SK-N-SH (cell line): ENCODE data around the gene CMC2. TPM values are rescaled to one million over a fixed set of nuclear protein-coding genes. Genes with fewer than 3 reads are reported as not detected.

Experiments
- CTCF ChIA-PET: fragments of 300-600, 350-600 bp; formaldehyde crosslinking; extraction: SDS; loops from one replicate; lab custom pipeline; 2021; lab: Yijun Ruan, JAX
- POLR2A ChIA-PET: fragments of 350-600 bp; sonication (Branson Sonifier 250); formaldehyde crosslinking; extraction: SDS; loops from one replicate; lab custom pipeline; 2020; ENCODE audit warnings: antibody characterized with exemption, inconsistent platforms; lab: Yijun Ruan, JAX
- DNase-seq: peaks from one replicate; pipeline ENCODE4 v3.0.0; 2012
- H2AFZ ChIP-seq: fragments of 200-600 bp; sonication (generic); 2 replicates; pipeline ENCODE4 v1.8.1; 2016; ENCODE audit warnings: antibody characterized with exemption, mild to moderate bottlenecking, low read depth
- H3F3A ChIP-seq: fragments of 200-600 bp; sonication (generic); replicated peaks from 2 replicates; pipeline ENCODE3; 2016; ENCODE audit warnings: antibody characterized with exemption, mild to moderate bottlenecking; ENCODE audit not compliant: insufficient read depth
- H3K27ac ChIP-seq, 2 experiments: fragments of 200-500 bp in 1 of 2; fragments of 200-600 bp in 1 of 2; sonication (Bioruptor generic) in 1 of 2; sonication (generic), shearing (Covaris generic) in 1 of 2; 2 replicates each; pipeline versions ENCODE4 v1.5.1 to v1.6.1; 2014 to 2016; ENCODE audit warnings: low read depth in 2 of 2, inconsistent platforms in 1 of 2, low read length in 1 of 2, mild to moderate bottlenecking in 1 of 2, mixed read lengths in 1 of 2
- H3K27me3 ChIP-seq: fragments of 200-600 bp; sonication (generic), shearing (Covaris generic); 2 replicates; pipeline ENCODE4 v1.6.1; 2016; ENCODE audit warnings: mixed run types; ENCODE audit not compliant: insufficient read depth
- H3K36me3 ChIP-seq, 2 experiments: fragments of 200-500 bp in 1 of 2; fragments of 200-600 bp in 1 of 2; sonication (Bioruptor generic) in 1 of 2; sonication (generic) in 1 of 2; replicated peaks in 1 of 2; 2 replicates each; pipeline versions ENCODE3 to v1.5.1; 2014 to 2016; ENCODE audit warnings: low read length in 1 of 2, mild to moderate bottlenecking in 1 of 2; ENCODE audit not compliant: insufficient read depth in 2 of 2, control insufficient read depth in 1 of 2
- H3K4me1 ChIP-seq, 2 experiments: fragments of 200-500 bp in 1 of 2; fragments of 200-600 bp in 1 of 2; sonication (Bioruptor generic) in 1 of 2; sonication (generic), shearing (Covaris generic) in 1 of 2; 2 replicates each; pipeline versions ENCODE4 v1.5.1 to v1.6.1; 2014 to 2016; ENCODE audit warnings: low read depth in 1 of 2, low read length in 1 of 2, mixed run types in 1 of 2; ENCODE audit not compliant: insufficient read depth in 2 of 2, control insufficient read depth in 1 of 2
- H3K4me2 ChIP-seq: fragments of 200-600 bp; sonication (generic), shearing (Covaris generic); 2 replicates; pipeline ENCODE4 v1.6.1; 2017; ENCODE audit warnings: mixed run types
- H3K4me3 ChIP-seq, 2 experiments: fragments of 200-500 bp in 1 of 2; fragments of 200-600 bp in 1 of 2; sonication (Bioruptor generic) in 1 of 2; sonication (generic), shearing (Covaris generic) in 1 of 2; 2 replicates each; pipeline versions ENCODE4 v1.5.1 to v1.8.1; 2014 to 2016; ENCODE audit warnings: low read depth in 2 of 2, inconsistent platforms in 1 of 2, low read length in 1 of 2, mild to moderate bottlenecking in 1 of 2, mixed read lengths in 1 of 2, moderate library complexity in 1 of 2
- H3K79me2 ChIP-seq: fragments of 200-600 bp; sonication (generic); 2 replicates; pipeline ENCODE4 v1.8.1; 2017; ENCODE audit warnings: mild to moderate bottlenecking; ENCODE audit not compliant: insufficient read depth
- H3K9ac ChIP-seq: fragments of 200-600 bp; sonication (generic); 2 replicates; pipeline ENCODE4 v1.6.1; 2017; ENCODE audit warnings: mixed run types
- H3K9me2 ChIP-seq: fragments of 200-600 bp; sonication (generic); 2 replicates; pipeline ENCODE4 v1.6.1; 2017; ENCODE audit warnings: mixed run types
- H3K9me3 ChIP-seq: fragments of 200-600 bp; sonication (generic); 2 replicates; pipeline ENCODE4 v1.6.1; 2017; ENCODE audit warnings: mixed run types, mild to moderate bottlenecking, moderate library complexity
- H4K20me1 ChIP-seq: fragments of 200-600 bp; sonication (generic); 2 replicates; pipeline ENCODE4 v1.6.1; 2017; ENCODE audit warnings: mild to moderate bottlenecking, mixed run types; ENCODE audit not compliant: insufficient read depth
- CTCF ChIP-seq: fragments of 200-600 bp; sonication (generic); IDR thresholded peaks from 2 replicates; pipeline ENCODE4 v1.6.1; 2017; ENCODE audit warnings: antibody characterized with exemption, mild to moderate bottlenecking, moderate library complexity
- ELF1 ChIP-seq: IDR thresholded peaks from 2 replicates; pipeline ENCODE4 v1.4.0; 2012
- FOSL2 ChIP-seq: IDR thresholded peaks from 2 replicates; pipeline ENCODE4 v1.4.0; 2012; ENCODE audit warnings: low read depth, mild to moderate bottlenecking, moderate library complexity, borderline replicate concordance
- FOXM1 ChIP-seq: IDR thresholded peaks from 2 replicates; pipeline ENCODE4 v1.4.0; 2012; ENCODE audit warnings: low read depth, mild to moderate bottlenecking
- GABPA ChIP-seq: IDR thresholded peaks from 2 replicates; pipeline ENCODE4 v1.4.0; 2012; ENCODE audit warnings: low read depth, mild to moderate bottlenecking
- JUND ChIP-seq: IDR thresholded peaks from 2 replicates; pipeline ENCODE4 v1.4.0; 2012
- MAX ChIP-seq: IDR thresholded peaks from 2 replicates; pipeline ENCODE4 v1.4.0; 2012; ENCODE audit warnings: low read depth
- MXI1 ChIP-seq: IDR thresholded peaks from 2 replicates; pipeline ENCODE4 v1.6.1; 2012; ENCODE audit warnings: mild to moderate bottlenecking, low read depth, low read length, improper control_type of control experiment
- NFIC ChIP-seq: IDR thresholded peaks from 2 replicates; pipeline ENCODE4 v1.4.0; 2012; ENCODE audit warnings: borderline replicate concordance
- PBX3 ChIP-seq: IDR thresholded peaks from 2 replicates; pipeline ENCODE4; 2012
- RCOR1 ChIP-seq: fragments of 150-350 bp; IDR thresholded peaks from 2 replicates; pipeline ENCODE4 v1.6.1; 2017; ENCODE audit warnings: antibody characterized with exemption, low read length
- USF1 ChIP-seq: IDR thresholded peaks from 2 replicates; pipeline ENCODE4 v1.4.0; 2012; ENCODE audit warnings: low read depth, borderline replicate concordance
- USF2 ChIP-seq: fragments of 150-350 bp; IDR thresholded peaks from 2 replicates; pipeline ENCODE4 v1.6.1; 2017; ENCODE audit warnings: antibody characterized with exemption, low read length, low read depth, borderline replicate concordance
- ZBTB33 ChIP-seq: IDR thresholded peaks from 2 replicates; pipeline ENCODE4 v1.4.0; 2012; ENCODE audit warnings: low read depth, borderline replicate concordance
- WGBS: methylation state at CpG from one replicate; pipeline ENCODE4 v1.1.6; 2017; ENCODE audit warnings: low lambda C conversion rate; 5-methylcytosine and 5-hydroxymethylcytosine counted together
- polyA plus RNA-seq, 3 experiments: library from polyadenylated mRNA; depleted of rRNA; stranded (reverse); fragments of >200 nt; gene quantifications; 2 replicates each; pipeline ENCODE4 v1.2.3, GENCODE V29; 2012

CMC2 gene
- polyA plus RNA-seq, 1 of the 3 experiments (the other 2 are of a cell fraction), result 135 TPM

GRCh38 chr16:81035975-81036750 is 29.5 kb upstream of the CMC2 start:
- ChIA-PET CTCF (interaction anchor here (0.6 to 3.1 kb wide), 36 partner anchors 8 to 1914 kb away, joined by 3 to 22 read pairs (median 4); partner anchors contain the start of genes CENPN and CMC2), POLR2A (interaction anchor here (0.9 to 1.2 kb wide), 4 partner anchors 29 to 365 kb away, joined by 3 to 5 read pairs (median 3); partner anchors contain the start of genes C16orf46, CENPN and CMC2)

More at GRCh38 chr16:81035975-81036750, 29.5 kb upstream of the CMC2 start:
- Histone ChIP-seq H3K9ac (peak overlapping the region; percentile 57), H3K9me2 (no peaks in the 10 kb centered on the region), H3K4me2 (peak overlapping the region; percentile 89), H2AFZ (peak overlapping the region; percentile 66), H4K20me1 (peaks cover 9% of the 10 kb centered on the region; the same call in 1 of the 2 replicates), H3K4me3 (peak overlapping the region; percentile 67 to 86), H3K4me1 (peaks cover 0 to 13% of the 10 kb centered on the region in 2 experiments; a peak in 2 of 4 replicates), H3K36me3 (peaks cover 0 to 18% of the 10 kb centered on the region in 2 experiments), H3K9me3 (no peaks in the 10 kb centered on the region), H3K27me3 (no peaks in the 10 kb centered on the region), H3K79me2 (peaks cover 50% of the 10 kb centered on the region), H3F3A (no peaks in the 10 kb centered on the region), H3K27ac (peak overlapping the region in 1 of 2 experiments; percentile 65; a peak in 2 of 4 replicates)
- TF ChIP-seq JUND (no peak), FOSL2 (no peak), FOXM1 (no peak), USF2 (no peak), USF1 (no peak), NFIC (no peak), MAX (no peak), ZBTB33 (no peak), ELF1 (no peak), CTCF (no peak), PBX3 (no peak), MXI1 (no peak; the same call in 1 of the 2 replicates), RCOR1 (no peak), GABPA (no peak)
- peak; percentile 80 for DNase-seq
- WGBS, result 2% methylated on average over 19 of the region's 80 CpGs
